HFF-Myc (cell line): Measurements from ENCODE around the gene PYGO2.
"Not testable (repeated sequence)": the region's sequence is repeated elsewhere in the genome, so short reads cannot be mapped to it uniquely, and the experiment has no call there.

Experiments
- DNase-seq: peaks from one replicate; pipeline ENCODE4 v3.0.0-alpha.2; 2011; ENCODE audit warnings: low read depth; ENCODE audit errors: extremely low read depth
- H3K4me3 ChIP-seq: replicated peaks from 2 replicates; pipeline ENCODE4 v1.5.1; 2011; ENCODE audit warnings: low read depth, mild to moderate bottlenecking, control low read depth, low read length
- TF ChIP-seq, protein P1 (sequence below): IDR thresholded peaks from 2 replicates; pipeline ENCODE4 v1.5.1; 2012; ENCODE audit warnings: mild to moderate bottlenecking, low read depth, low read length, control low read depth; ENCODE audit errors: missing control alignments

The PYGO2 gene

GRCh38 chr1:155000411-155000725, 38.8 kb upstream of the PYGO2 start:
- H3K4me3 ChIP-seq, result peak overlapping the region; percentile 61
- TF ChIP-seq, protein P1, sequence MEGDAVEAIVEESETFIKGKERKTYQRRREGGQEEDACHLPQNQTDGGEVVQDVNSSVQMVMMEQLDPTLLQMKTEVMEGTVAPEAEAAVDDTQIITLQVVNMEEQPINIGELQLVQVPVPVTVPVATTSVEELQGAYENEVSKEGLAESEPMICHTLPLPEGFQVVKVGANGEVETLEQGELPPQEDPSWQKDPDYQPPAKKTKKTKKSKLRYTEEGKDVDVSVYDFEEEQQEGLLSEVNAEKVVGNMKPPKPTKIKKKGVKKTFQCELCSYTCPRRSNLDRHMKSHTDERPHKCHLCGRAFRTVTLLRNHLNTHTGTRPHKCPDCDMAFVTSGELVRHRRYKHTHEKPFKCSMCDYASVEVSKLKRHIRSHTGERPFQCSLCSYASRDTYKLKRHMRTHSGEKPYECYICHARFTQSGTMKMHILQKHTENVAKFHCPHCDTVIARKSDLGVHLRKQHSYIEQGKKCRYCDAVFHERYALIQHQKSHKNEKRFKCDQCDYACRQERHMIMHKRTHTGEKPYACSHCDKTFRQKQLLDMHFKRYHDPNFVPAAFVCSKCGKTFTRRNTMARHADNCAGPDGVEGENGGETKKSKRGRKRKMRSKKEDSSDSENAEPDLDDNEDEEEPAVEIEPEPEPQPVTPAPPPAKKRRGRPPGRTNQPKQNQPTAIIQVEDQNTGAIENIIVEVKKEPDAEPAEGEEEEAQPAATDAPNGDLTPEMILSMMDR, result no peak
- no peak for DNase-seq

GRCh38 chr1:154999571-155000410, 38.2 kb upstream of the PYGO2 start:
- H3K4me3 ChIP-seq, result peak overlapping the region; percentile 61
- TF ChIP-seq, protein P1, result no peak
- DNase-seq, result no peak

GRCh38 chr1:154998818-154999570, 37.4 kb upstream of the PYGO2 start:
- DNase-seq, result peak; percentile 64
- TF ChIP-seq, protein P1, result peak; percentile 98
- peak overlapping the region; percentile 61 for H3K4me3 ChIP-seq

DNA sequence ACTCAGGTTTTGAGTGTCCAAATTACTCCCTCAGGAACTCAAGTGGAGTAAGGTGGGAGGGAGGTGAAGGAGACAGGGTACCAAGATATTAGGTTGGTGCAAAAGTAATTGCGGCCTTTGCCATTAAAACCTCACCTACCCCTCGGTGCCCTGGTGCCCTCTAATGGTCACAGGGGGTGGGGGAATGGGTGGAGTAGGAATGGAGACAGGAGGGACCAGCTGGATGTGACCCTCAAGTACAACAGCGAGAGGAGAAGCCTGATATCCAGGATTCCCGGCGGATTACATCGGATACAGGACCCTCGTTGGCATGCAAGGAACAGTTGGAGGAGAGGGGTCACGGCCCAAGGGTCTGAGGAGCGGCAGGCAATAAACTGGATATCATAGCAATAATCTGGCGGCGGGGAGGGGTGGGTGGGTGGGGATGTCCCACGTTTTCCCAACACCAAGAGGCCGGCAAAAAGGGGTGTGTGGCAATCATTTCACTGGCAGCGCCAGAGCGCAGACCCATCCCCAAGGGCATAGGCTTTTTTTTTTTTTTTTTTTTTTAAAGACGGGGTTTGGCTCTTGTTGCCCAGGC, 36.7 kb upstream of the PYGO2 start:
- DNase-seq, result no peak
- H3K4me3 ChIP-seq, result no peak overlapping the region
- TF ChIP-seq, protein P1, result no peak

DNA sequence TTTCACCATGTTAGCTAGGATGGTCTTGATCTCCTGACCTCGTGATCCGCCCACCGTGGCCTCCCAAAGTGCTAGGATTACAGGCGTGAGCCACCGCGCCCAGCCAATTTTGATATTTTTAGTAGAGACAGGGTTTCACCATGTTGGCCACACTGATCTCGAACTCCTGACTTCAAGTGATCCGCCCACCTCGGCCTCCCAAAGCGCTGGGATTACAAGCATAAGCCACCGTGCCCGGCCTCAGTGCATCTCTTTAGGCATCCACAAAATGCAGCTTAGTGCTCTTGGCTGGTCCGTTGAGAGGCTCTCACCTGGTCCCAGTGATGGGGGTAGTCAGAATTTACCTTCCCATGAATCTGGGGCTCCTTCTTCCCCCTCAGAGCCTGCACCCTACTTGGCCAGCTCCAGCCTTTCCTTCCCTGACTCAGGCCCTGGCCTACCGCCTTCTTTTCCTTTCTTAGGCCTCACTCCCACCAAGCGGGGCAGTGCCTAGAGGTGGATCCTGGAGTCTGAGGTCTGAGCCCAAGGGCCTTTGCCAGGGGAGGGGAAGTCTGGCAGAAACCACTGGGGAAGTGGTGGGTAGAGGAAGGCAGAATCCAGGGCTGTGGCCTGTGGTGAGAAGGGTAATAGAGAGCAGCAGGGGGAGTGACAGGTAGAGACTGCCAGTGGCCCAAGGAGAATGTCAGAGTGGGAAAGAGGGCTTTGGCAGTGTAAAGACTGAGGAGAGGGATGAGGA, 35.6 kb upstream of the PYGO2 start:
- H3K4me3 ChIP-seq, result no peak overlapping the region
- TF ChIP-seq, protein P1, result no peak
- DNase-seq, result no peak

DNA sequence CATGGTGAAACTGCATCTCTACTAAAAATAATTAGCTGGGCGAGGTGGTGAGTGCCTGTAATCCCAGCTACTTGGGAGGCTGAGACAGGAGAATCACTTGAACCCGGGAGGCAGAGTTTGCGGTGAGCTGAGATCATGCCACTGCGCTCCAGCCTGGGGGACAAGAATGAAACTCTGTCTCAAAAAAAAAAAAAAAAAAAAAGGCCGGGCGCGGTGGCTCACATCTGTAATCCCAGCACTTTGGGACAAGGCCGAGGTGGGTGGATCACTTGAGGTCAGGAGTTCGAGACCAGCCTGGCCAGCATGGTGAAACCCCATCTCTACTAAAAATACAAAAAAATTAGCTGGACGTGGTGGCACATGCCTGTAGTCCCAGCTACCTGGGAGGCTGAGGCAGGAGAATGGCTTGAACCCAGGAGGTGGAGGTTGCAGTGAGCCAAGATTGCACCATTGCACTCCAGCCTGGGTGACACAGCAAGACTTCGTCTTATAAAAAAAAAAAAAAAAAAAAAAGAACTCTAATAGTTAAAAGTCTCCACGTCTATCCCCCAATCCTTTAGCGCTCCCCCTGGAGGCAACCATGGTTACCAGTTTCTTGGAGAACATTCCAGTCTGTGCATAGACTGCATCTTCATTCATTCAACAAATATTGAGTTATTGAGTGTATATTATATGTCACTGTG, 33.9 kb upstream of the PYGO2 start:
- H3K4me3 ChIP-seq, DNase-seq: not testable (repeated sequence)

More for the DNA sequence above, 33.9 kb upstream of the PYGO2 start:
- TF ChIP-seq, protein P1, result peak; percentile 50
